ENCODE results near the gene RFXANK.
"Not testable (repeated sequence)": the region's sequence is repeated elsewhere in the genome, so short reads cannot be mapped to it uniquely, and the experiment has no call there.

The RFXANK gene, protein sequence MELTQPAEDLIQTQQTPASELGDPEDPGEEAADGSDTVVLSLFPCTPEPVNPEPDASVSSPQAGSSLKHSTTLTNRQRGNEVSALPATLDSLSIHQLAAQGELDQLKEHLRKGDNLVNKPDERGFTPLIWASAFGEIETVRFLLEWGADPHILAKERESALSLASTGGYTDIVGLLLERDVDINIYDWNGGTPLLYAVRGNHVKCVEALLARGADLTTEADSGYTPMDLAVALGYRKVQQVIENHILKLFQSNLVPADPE

DNA sequence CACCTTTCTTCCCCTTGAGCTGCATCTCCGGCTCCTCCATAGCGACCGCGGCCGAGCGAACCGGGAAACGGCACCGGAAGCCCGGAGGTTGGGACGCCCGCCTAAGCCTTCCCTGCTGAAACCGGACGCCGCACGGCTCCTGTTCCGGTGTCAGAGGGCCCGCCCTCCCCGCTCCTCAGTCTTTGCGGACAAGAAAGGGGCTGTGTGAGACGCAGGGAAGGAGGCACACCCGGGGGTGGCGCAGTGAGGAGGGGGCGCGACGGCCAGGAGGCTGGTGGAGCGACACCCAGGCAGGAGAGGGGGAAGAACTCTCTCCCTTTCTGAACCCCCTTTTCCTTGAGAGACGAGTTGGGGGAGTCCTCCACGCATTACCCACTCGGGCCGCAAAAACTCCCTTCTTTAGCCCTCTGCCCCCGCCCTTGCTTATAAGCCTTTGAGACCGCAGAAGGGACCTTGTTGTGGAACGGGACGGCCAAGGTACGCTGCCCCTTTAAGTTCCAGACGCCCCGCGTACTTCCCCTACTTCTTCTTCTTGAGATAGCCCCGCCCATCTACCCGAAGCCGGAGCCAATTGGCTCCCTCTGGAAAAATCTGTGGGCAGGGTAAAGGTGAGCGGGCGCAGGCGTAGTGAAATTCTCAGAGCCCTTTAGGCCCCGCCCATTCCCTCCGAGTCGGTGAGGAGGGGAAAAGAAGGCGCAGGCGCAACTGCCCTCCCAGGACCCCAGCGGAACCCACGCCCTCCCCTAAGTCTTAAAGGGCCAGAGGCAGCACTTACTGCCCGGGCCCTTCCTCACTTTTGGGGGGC, at the start of gene RFXANK, which contains the start of gene BORCS8:
TSS of gene RFXANK (plus strand) at position 181 of the 805 bp plus-strand sequence. CDS start 1,689 bp downstream, outside the sequence.
TSS of gene BORCS8 (minus strand) at position 75 of the 805 bp plus-strand sequence. CDS start at position 40, 35 bp downstream.
- DNase-seq (ENCODE audit: low spot score), result peak; percentile 99

DNA sequence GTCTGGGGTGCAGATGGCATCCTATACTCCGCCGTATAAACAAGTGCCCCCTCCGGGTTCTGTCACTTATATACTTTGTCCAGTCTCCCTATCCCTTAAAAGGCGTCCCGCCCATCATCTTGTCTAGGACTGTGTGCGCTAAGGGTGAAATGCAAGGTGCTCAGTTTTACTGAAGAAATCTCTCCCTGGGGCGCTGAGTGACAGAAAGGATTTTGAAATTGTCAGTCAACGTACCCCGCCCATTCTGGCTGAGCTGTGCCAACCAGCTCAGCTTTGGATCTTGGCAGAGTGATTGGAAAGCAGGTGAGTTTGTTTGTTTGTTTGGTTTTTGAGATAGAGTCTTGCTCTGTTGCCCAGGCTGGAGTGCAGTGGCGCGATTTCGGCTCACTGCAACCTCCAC, 49.7 kb upstream of the RFXANK start:
- no peak for DNase-seq (ENCODE audit: low spot score)

DNA sequence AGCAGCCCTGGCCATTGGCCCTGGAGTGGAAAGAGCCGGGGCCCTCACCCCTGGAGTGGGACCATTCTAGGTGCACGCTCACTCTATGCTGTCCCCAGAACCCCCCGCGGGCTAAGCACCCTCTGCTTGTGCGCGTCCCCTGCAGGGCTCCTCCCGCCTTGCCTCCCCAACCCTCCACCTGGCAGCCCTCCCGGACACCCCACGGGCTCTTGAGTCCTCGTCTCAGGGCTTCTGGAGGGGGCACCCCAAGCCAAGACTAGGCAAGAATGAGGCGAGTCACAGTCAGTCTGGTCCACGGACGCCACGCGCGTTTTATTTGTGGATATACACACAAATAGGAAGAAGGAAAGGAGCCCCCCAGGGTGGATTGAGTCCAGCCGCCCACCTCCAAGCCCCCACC, 46.8 kb upstream of the RFXANK start:
- no peak for DNase-seq (ENCODE audit: low spot score)

DNA sequence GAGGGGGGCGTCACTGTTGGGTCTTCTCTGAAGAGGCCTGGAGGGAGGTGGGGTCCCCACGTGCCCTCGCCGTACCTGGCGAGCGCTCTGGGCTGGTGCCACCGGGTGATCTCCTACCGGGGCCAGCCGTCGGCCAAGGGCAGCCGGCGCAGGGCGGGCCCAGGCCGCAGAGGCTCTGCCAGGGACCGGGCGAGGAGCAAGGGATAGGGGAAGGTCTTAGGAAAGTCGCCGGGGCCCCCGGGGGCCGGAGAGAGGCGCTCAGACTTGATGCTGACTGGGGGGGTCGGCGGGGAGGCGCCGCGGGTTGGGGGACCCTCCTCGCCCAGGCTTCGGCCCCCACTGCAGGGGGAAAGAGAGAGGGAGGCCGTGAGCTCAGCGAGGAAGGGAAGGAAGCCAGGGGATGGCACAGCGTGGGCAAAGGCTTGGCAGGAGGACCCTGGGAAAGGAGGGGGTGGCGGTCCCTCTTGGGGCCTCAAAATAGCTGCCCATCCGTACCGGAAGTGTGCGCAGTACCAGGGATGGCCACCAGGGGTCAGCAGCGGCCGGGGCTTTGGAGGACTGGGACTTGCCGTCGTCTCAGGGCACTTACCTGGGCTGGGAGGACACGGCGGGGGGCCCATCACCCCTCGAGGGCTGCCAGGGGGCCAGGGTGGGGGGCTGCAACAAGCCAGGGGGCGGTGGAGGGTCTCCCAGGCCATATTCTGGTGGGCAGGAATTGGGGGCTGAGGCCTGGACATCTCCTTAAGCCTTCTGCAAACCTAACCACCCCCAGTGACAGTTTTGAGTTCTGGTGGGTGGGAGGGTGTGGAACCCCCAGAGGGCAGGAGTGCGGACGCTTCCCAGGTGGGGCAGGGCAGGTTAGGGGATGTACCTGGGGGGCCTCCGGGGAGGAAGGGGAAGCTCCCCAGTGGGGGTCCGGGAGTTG, 46.1 kb upstream of the RFXANK start:
- DNase-seq (ENCODE audit: low spot score), result peak; percentile 82

DNA sequence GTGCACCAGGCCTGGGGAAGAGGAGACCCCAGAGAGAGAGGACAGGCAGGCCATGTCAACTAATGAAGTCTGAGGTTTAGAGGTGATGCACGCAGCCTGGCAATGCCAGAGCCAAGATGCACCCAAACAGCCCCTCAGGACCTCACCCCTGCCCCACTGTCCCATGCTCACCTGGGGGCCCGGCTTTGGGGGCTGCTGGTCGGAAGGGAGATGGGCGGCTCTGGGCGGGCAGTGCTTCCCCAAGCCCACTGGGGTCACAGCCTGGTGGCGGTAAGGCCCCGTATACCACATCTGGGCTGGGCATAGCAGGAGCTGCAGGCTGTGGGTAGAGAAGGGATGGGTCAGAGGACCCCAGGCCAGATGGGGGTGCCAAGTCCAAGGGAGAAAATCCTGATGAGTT, 45.2 kb upstream of the RFXANK start:
- no peak for DNase-seq (ENCODE audit: low spot score)

DNA sequence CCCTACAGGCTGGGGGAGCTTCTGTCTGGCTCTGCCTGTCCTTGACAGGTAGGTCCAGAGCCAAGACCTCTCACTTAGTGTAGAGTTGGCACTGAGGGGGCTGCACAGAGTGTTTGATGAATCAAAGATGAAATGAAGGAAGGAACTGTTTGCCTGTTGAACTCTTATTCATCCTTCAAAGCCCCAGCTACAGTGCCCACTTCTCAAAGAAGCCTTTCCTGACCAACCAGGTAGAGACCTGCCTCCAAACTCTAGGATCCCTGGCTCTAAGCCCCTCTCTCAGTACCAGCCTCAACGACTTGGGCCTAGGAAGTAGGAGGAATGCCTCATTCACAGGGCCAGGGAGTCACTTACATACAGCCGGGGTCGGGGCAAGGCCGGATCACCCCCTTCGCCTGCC, 44.7 kb upstream of the RFXANK start:
- no peak for DNase-seq (ENCODE audit: low spot score)

DNA sequence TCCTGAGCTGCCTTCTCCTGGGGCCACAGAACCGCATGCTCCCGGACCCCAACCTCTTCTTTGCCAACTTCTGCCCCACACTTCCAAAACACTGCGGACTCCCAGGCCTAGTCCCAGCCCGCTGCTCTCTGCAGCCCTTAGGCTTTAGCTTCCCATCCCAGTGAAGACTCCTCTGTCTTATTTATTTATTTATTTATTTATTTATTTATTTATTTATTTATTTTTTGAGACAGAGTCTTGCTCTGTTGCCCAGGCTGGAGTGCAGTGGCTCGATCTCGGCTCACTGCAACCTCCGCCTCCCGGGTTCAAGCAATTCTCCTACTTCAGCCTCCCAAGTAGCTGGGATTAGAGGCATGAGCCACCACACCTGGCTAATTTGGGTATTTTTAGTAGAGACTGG, 43.6 kb upstream of the RFXANK start:
- not testable (repeated sequence) for DNase-seq (ENCODE audit: low spot score)

DNA sequence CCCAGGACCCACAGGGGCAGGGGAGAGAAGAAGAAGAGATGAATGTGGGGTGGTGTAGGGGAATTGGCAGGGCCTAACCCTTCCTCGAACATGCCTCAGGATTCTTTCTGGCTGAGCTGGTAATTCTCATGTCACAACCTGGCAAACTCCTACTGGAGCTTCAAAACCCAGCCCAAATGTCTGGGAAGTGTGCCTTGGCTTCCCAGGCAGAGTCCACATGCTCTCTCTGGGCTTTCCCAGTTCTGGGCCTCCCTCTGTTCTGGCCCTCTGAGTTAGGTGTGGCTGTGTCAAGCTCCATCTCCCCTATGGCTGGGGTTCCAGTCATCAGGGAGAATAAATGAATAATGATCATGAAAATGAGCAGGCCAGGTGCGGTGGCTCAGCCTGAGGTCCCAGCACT, 42.6 kb upstream of the RFXANK start:
- no peak for DNase-seq (ENCODE audit: low spot score)

DNA sequence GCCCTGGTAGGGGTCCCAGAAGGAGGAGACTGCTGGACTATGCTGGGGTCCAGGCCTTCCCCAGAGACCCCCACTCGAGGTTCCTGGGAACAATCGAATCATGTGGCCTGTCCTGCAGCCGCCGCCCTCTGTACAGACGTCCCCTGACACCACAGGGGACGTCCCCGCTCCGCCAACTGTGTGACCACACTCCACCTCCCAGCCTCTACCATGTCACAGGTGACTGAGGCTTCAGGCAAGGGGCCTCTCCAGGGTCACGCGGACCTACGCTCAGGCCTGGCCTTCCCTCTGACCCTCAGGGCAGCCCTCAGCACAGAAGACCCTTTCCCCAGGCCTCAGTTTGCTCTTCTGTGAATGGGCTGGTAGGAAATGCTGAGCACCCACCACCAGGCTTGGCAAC, 40.6 kb upstream of the RFXANK start:
- no peak for DNase-seq (ENCODE audit: low spot score)

DNA sequence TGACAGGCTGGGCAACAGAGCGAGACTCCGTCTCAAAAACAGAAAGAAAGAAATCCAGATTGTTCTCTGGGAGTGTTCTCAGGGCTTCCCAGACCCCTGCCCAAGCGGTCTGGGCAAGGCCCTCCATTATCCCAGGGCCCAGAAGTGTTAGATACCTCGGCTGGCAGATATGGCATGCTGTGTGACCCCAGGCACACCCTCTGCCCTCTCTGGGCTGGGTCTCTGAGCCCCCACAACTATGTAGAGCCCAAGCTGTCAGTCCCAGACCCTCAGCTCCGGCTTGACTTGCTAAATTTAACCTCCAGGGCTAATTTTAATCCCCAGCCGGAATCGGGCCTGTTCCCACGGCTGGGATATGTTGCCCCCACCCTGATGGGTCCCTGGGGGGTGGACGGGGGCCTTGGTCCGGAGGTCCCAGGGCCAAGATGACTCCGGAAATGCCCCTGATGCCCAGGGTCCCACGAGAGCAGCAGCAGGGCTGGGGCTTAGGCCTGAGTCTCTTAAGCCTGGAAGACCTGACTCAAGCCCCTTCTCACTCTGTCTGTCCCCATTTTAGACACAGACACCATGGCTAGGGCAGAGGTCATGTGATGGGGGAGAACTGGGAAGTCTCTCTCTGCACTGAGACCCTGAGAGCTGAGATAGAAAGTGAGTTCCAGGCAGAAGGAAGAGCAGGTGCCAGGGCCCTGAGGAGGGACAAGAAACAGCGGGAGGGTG, 39.2 kb upstream of the RFXANK start:
- DNase-seq (ENCODE audit: low spot score), result no peak

DNA sequence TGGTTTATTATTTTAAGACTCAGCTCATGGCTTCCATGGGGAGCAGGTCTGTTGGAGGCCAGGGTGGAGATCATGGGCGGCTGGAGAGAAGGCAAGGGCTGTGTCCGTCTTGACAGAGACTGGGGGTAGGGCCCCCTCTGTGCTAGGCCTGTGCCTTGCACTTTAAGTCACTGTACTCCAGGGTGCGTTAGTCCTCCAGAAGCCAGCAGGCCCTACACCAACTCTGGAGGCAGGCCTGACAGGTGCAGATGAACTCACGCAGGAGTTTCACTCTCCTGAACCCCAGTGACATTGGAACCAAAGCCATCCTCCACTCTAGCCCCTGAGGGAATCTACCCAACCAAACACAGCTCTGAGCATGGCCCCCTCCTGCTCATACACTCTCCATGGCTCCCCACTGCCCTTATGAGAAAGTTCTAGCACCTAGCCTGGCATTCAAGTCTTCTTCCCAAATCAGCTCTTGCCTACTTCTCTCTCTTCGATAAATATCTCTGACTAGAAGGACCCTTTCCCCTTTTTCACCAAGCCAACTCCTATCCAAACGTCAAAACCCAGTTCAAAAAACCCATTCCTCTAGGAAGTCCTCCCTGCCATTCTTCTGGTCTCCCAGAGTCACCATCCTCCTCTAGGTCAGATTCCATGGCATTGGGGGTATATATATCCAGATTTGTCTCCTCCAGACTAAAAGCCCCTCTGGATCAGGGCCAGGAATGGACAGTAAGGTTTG, 37.1 kb upstream of the RFXANK start:
- no peak for DNase-seq (ENCODE audit: low spot score)

DNA sequence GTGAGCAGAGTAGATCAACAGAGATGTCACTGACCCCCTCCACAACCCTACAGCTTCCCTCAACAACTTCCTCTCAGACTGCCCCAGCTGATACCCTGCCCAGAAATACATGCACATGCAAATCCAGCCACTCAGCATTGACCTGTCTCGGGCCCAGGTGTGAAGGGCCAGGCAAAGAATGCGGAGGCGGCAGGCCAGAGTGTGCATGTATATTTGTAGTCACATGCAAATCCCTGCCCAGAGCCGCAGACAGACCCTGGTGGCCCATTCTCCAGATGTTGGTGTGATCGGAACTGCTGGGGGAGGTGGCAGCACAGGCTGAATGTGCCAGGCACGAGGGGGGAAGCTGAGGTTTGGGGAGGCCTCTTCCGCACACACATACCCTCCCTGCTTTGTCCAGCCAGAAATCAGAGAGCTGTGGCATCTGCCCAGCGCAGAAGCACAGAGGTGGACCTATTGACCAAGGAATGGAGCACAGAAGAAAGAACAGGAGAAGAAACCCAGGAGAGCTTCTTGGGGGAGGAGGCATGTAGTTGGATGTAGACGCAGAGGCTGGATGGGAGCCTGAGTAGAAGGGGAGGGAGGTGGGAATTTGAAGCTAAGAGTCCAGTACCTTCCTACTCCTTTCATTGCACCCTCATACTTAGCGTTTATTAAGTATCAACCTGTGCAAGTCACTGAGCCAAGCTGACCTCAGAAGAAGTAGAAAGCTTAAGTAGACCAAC, 36.4 kb upstream of the RFXANK start:
- DNase-seq (ENCODE audit: low spot score), result no peak

DNA sequence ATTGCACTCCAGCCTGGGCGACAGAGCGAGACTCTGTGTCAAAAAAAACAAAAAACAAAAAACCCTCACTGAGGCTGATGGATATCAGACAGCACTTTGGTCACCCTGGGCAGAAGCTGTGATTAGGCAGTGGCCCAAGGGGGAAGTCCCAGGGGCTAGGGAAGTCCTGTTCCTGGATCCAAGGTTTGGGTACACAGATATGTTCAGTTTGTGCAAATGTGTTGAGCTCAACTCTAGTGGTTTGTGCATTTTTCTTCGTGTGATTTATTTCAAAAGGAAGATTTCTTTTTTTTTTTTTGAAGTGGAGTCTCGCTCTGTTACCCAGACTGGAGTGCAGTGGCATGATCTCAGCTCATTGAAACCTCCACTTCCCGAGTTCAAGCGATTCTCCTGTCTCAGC, 34.2 kb upstream of the RFXANK start:
- no peak for DNase-seq (ENCODE audit: low spot score)

DNA sequence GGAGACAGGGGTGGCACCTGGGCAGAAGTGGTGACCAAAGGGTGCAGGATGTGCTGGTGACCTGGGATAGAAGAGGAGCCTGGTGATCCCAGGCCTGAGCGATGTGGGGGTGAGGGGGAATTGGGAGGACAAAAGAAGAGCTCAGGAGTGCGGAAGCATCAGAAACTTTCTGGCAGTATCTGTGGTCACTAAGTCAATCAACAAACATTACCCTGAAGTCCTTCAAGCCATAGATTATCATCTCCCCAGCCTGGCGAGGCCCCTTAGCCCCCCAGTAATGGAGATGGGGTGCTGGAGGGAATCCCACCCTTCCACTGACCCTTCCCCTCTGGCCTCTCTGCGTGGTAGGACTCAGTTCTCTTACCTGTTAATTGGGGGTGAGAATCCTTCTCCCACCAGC, 32.5 kb upstream of the RFXANK start:
- DNase-seq (ENCODE audit: low spot score), result no peak

DNA sequence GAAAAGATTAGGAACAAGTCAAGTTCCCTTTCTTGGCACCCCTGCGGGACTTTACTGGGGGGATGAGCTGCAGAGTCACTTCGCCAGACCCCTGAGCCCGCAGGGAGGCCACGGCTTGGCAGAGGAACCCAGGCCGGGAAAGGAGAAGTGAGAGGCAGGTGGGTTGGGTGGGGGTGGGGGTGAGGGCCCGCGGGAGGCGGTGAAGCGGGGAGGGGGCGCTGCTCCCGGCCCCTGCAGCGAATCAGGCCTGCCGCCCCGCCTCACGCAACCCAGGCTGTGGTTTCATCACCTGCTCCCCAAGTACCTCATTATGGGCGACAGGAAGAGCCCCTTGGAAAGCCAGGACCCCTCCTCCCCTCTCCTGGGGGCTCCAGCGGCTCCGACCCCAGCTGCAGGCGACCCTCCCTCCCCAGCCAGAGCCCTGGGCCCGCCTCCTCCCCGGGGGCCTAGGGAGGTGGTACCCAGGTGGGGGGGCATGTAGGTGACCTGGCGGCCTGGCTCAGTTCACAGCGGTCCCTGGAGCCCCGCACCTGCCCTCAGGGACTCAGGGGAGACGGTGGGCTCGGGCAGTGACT, 31.5 kb upstream of the RFXANK start:
- no peak for DNase-seq (ENCODE audit: low spot score)

DNA sequence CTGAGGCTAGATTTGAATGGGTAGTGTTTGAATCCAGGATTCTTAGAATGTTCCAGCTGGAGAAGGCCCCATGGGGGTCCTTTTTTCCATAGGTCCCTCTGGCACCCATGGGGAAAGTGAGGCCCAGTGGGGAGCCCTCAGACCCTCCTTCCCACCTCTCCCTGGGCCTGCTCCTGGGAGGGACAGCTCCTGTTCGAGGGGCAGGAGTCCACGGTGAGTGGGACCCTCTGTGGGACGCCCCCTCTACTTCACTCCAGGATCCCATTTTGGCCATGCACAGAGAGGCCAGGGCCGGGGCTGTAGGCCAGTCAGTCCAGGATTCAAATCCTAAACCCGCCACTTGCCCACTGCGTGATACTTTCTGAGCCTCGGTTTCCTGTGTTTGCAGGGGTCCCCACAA, 29.6 kb upstream of the RFXANK start:
- DNase-seq (ENCODE audit: low spot score), result no peak

DNA sequence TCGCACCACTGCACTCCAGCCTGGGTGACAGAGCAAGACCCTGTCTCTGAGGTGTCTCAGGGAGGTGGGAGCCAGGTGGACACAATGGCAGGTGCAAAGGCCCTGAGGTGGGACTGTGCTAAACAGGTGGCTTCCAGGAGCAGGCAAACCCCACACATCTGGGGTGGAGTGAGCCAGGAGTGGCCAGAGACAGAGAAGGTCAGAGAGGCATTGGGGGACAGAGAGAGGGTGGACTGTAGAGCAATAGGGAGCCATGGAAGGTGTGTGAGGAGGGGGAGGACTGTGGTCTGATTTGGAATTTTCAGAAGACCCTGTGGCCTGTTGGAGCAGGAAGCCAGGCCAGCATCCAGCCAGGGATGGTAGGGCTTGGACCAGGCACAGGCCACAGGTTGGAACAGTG, 26.7 kb upstream of the RFXANK start:
- no peak for DNase-seq (ENCODE audit: low spot score)

DNA sequence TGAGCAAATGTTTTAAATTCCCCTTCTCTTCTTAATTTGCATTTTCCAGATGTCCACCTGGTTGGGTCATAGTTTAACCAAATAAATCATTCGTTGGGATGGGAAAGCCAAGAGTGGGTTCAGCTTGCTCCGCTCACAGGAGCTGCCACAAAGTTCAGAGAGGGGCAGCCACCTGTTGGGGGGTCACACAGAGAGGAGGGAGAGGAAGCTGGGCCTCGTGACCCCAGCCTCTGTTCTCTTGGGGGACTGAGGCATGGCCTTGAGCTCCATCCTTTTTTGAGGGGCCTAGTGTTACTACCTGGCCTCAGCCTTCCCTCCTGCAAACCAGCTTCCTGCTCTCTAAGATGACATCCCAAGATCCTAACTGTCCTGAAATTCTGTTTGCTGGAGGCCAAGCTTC, 24.4 kb upstream of the RFXANK start:
- DNase-seq (ENCODE audit: low spot score), result no peak

DNA sequence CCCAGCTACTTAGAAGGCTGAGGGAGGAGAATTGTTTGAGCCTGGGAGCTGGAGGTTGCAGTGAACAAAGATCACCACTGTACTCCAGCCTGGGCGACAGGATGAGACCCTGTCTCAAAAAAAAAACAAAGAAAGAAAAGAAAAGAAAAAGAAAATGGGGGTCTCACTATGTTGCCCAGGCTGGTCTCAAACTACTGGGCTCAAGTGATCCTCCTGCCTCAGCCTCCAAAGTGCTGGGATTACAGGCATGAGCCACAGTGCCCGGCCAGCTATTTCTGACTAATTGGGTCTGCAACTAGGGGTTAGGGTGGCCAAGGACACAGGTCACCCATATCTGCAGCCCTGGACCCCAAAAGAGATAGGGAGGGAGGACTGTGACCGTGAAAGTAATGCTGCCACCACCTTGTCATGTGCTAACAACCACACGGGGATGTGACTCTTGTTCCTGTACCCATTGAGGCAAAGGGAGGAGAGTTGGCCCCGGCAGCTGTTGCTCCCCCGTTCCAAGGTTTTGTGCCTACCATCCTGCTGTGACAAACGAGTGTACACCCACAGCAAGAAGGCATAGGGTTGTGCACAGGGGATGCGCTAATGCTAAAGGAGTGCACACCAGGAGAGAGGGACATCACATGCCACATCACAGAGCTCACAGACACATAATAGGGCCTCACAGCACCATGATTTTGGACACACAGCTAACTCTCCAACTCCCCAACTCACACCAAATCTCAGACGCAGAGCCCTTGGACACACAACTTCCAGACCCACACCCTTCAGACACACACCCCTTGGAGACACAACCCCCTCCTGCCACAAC, 22.6 kb upstream of the RFXANK start:
- DNase-seq (ENCODE audit: low spot score), result no peak
